GM20000 (cell line): ENCODE results near the gene SHQ1.

ENCODE experiments used
- DNase-seq: peaks from one replicate; pipeline ENCODE4 v3.0.0; 2012; ENCODE audit warnings: low spot score
- CTCF ChIP-seq: IDR thresholded peaks from 2 replicates; pipeline ENCODE4 v1.5.1; 2012; ENCODE audit warnings: mild to moderate bottlenecking, control low read depth; ENCODE audit errors: extremely low read depth, missing control alignments

SHQ1 gene

GRCh38 chr3:72811571-72811970, 36.7 kb downstream of the SHQ1 start:
- DNase-seq, result no peak
- TF ChIP-seq CTCF, result no peak

- DNase-seq, result no peak
- TF ChIP-seq CTCF, result no peak
Observed at GRCh38 chr3:72810659-72811434, 37.4 kb downstream of the SHQ1 start.

GRCh38 chr3:72810063-72810462, 38.2 kb downstream of the SHQ1 start:
- TF ChIP-seq CTCF, result no peak
- no peak for DNase-seq

- TF ChIP-seq CTCF, result no peak
- DNase-seq, result no peak
Observed at GRCh38 chr3:72804361-72804760, 43.9 kb downstream of the SHQ1 start.

GRCh38 chr3:72803573-72803972, 44.7 kb downstream of the SHQ1 start:
- no peak for TF ChIP-seq CTCF
- no peak for DNase-seq

- TF ChIP-seq CTCF, result no peak
- DNase-seq, result no peak
Observed at GRCh38 chr3:72802001-72802400, 46.2 kb downstream of the SHQ1 start.

- DNase-seq, result no peak
- no peak for TF ChIP-seq CTCF
Observed at GRCh38 chr3:72800869-72801268, 47.4 kb downstream of the SHQ1 start.
